ENCODE results near the gene CPT1C. TPM values are rescaled to one million over a fixed set of nuclear protein-coding genes. Genes with fewer than 3 reads are reported as not detected.
"Not testable (repeated sequence)": the region's sequence is repeated elsewhere in the genome, so short reads cannot be mapped to it uniquely, and the experiment has no call there.

The CPT1C gene
- total RNA-seq, 2 experiments from 2014 or later: 0.86 to 0.95 TPM

DNA sequence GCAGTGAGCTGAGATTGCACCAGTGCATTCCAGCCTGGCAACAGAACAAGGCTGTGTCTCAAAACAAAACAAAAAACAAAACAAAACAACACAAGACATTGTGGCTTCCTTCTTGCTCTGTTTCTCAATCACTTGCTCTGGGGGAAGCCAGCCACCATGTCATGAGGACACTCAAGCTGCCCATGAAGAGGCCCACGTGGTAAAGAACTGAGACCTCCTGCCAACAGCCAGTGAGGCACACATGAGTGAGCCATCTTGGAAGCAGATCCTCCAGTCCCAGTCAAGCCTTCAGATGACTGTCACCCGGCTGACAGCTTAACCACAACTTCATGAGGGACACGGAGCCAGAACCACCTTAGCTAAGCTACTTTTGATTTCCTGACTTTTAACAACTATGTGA lies 25.2 kb downstream of the CPT1C start:
- no peaks in the 10 kb centered on the region for H4K20me1 ChIP-seq (ENCODE audit: insufficient read depth, low read length)
- no peak overlapping the region for H3K4me3 ChIP-seq (ENCODE audit: low read depth, low read length, poor library complexity, severe bottlenecking)
- H3K4me1 ChIP-seq (ENCODE audit: insufficient read depth, low read length, poor library complexity, severe bottlenecking): peaks cover 9% of the 10 kb centered on the region
- no peak overlapping the region for H2AFZ ChIP-seq (ENCODE audit: low read length)
- no peaks in the 10 kb centered on the region for H3K36me3 ChIP-seq (ENCODE audit: insufficient read depth, low read length)
- intact Hi-C loops (cut with micrococcal nuclease; ENCODE audit: unreplicated experiment): no loop called here
- H3K4me2 ChIP-seq (ENCODE audit: low read length): no peak overlapping the region
- H3K27ac ChIP-seq (ENCODE audit: low read depth, low read length, poor library complexity, severe bottlenecking): no peak overlapping the region
- ChIA-PET CTCF (ENCODE audit: unreplicated experiment) (no interaction called here), POLR2A (interaction anchor here (0.8 kb wide), 1 partner anchor 37 kb away, joined by 3 read pairs; no protein-coding TSS in a partner anchor)
- no peaks in the 10 kb centered on the region for H3K79me2 ChIP-seq (ENCODE audit: insufficient read depth, low read depth, low read length)
- BruUV-seq (replicated peaks): no TSS peak
- no peak for DNase-seq (ENCODE audit: low spot score)
- TF ChIP-seq, protein P1, sequence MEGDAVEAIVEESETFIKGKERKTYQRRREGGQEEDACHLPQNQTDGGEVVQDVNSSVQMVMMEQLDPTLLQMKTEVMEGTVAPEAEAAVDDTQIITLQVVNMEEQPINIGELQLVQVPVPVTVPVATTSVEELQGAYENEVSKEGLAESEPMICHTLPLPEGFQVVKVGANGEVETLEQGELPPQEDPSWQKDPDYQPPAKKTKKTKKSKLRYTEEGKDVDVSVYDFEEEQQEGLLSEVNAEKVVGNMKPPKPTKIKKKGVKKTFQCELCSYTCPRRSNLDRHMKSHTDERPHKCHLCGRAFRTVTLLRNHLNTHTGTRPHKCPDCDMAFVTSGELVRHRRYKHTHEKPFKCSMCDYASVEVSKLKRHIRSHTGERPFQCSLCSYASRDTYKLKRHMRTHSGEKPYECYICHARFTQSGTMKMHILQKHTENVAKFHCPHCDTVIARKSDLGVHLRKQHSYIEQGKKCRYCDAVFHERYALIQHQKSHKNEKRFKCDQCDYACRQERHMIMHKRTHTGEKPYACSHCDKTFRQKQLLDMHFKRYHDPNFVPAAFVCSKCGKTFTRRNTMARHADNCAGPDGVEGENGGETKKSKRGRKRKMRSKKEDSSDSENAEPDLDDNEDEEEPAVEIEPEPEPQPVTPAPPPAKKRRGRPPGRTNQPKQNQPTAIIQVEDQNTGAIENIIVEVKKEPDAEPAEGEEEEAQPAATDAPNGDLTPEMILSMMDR (conservative IDR thresholded peaks at IDR 0.05; ENCODE audit: low read length): no peak
- no peak for TF ChIP-seq EZH2phosphoT487 (IDR thresholded peaks at IDR 0.05; ENCODE audit: borderline replicate concordance, low read depth, low read length)
- no peaks in the 10 kb centered on the region for H3K9me2 ChIP-seq (ENCODE audit: insufficient read depth, low read length)
- no peaks in the 10 kb centered on the region for H3K9me3 ChIP-seq (ENCODE audit: low read length)

DNA sequence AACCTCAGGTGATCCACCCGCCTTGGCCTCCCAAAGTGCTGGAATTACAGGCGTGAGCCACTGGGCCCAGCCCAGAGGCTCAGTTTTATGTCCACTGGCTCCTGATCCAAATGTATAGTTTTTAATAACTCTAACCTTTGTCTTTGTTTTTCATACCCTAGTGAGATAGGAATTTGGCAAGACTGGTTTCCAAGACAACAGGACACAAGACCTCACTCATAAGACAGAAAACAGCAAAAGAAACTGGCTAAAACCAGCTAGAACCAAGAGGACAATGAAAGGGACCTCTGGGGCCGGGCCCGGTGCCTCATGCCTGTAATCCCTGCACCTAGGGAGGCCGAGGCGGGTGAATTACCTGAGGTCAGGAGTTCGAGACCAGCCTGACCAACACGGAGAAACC lies 27.6 kb downstream of the CPT1C start:
- Histone ChIP-seq H3K27ac (ENCODE audit: low read depth, low read length, poor library complexity, severe bottlenecking) (no peak overlapping the region), H4K20me1 (ENCODE audit: insufficient read depth, low read length) (no peaks in the 10 kb centered on the region), H3K4me3 (ENCODE audit: low read depth, low read length, poor library complexity, severe bottlenecking) (no peak overlapping the region), H3K9me2 (ENCODE audit: insufficient read depth, low read length) (no peaks in the 10 kb centered on the region), H3K4me1 (ENCODE audit: insufficient read depth, low read length, poor library complexity, severe bottlenecking) (peaks cover 9% of the 10 kb centered on the region), H3K36me3 (ENCODE audit: insufficient read depth, low read length) (no peaks in the 10 kb centered on the region), H2AFZ (ENCODE audit: low read length) (no peak overlapping the region), H3K4me2 (ENCODE audit: low read length) (no peak overlapping the region), H3K9me3 (ENCODE audit: low read length) (no peaks in the 10 kb centered on the region), H3K79me2 (ENCODE audit: insufficient read depth, low read depth, low read length) (no peaks in the 10 kb centered on the region)
- no TSS peak for BruUV-seq (replicated peaks)
- no peak for DNase-seq (ENCODE audit: low spot score)
- TF ChIP-seq, protein P1 (conservative IDR thresholded peaks at IDR 0.05; ENCODE audit: low read length): no peak
- TF ChIP-seq EZH2phosphoT487 (IDR thresholded peaks at IDR 0.05; ENCODE audit: borderline replicate concordance, low read depth, low read length): no peak
- intact Hi-C loops (cut with micrococcal nuclease; ENCODE audit: unreplicated experiment): no loop called here
- POLR2A ChIA-PET: interaction anchor here (0.5 kb wide), 1 partner anchor 318 kb away, joined by 3 read pairs; no protein-coding TSS in a partner anchor
- CTCF ChIA-PET (ENCODE audit: unreplicated experiment): no interaction called here

DNA sequence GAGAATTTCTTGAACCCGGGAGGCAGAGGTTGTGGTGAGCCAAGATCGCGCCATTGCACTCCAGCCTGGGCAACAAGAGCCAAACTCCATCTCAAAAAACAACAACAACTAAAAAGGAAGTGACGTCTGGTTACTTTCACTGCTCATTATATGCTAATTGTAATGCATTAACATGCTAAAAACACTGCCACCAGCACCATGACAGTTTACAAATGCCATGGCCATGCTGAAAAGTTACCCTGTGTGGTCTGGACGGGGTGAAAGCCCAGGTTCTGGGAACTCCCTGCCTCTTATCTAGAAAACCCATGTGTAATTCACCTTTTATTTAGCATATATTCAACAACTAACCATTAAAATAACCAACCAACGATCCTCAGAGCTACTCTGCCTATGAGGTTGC lies 28.1 kb downstream of the CPT1C start:
- H3K4me1 ChIP-seq (ENCODE audit: insufficient read depth, low read length, poor library complexity, severe bottlenecking): peaks cover 9% of the 10 kb centered on the region
- H3K36me3 ChIP-seq (ENCODE audit: insufficient read depth, low read length): no peaks in the 10 kb centered on the region
- TF ChIP-seq, protein P1 (conservative IDR thresholded peaks at IDR 0.05; ENCODE audit: low read length): no peak
- TF ChIP-seq EZH2phosphoT487 (IDR thresholded peaks at IDR 0.05; ENCODE audit: borderline replicate concordance, low read depth, low read length): no peak
- no peaks in the 10 kb centered on the region for H3K9me2 ChIP-seq (ENCODE audit: insufficient read depth, low read length)
- intact Hi-C loops (cut with micrococcal nuclease; ENCODE audit: unreplicated experiment): no loop called here
- H3K4me3 ChIP-seq (ENCODE audit: low read depth, low read length, poor library complexity, severe bottlenecking): no peak overlapping the region
- no TSS peak for BruUV-seq (replicated peaks)
- CTCF ChIA-PET (ENCODE audit: unreplicated experiment): no interaction called here
- no peaks in the 10 kb centered on the region for H3K9me3 ChIP-seq (ENCODE audit: low read length)
- no peaks in the 10 kb centered on the region for H3K79me2 ChIP-seq (ENCODE audit: insufficient read depth, low read depth, low read length)
- no peak overlapping the region for H2AFZ ChIP-seq (ENCODE audit: low read length)
- DNase-seq (ENCODE audit: low spot score): no peak
- no peak overlapping the region for H3K4me2 ChIP-seq (ENCODE audit: low read length)
- H3K27ac ChIP-seq (ENCODE audit: low read depth, low read length, poor library complexity, severe bottlenecking): no peak overlapping the region
- H4K20me1 ChIP-seq (ENCODE audit: insufficient read depth, low read length): no peaks in the 10 kb centered on the region
- POLR2A ChIA-PET: no interaction called here

DNA sequence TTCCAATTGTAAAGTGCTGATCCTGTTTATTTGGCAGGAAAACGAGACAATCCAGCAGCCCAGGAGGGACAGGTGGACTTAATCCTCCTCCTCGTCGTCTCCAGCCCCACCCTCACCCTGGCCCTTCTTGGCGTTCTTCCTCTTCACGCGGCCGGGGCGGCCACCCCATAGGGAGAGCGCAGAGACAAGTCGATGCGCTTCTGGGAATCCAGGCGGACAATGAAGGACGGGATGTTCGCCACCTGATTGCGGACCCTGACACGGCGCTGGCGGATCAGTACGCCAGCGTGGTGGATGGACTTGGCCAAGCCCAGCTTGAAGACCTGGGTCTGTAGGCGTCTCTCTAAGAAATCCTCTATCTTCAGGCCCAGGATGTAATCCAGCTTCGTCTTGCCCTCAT lies 28.5 kb downstream of the CPT1C start:
- BruUV-seq (replicated peaks); H3K36me3 ChIP-seq (ENCODE audit: insufficient read depth, low read length); H3K4me3 ChIP-seq (ENCODE audit: low read depth, low read length, poor library complexity, severe bottlenecking); intact Hi-C loops (cut with micrococcal nuclease; ENCODE audit: unreplicated experiment); H3K4me1 ChIP-seq (ENCODE audit: insufficient read depth, low read length, poor library complexity, severe bottlenecking); H2AFZ ChIP-seq (ENCODE audit: low read length); H3K9me3 ChIP-seq (ENCODE audit: low read length); H3K79me2 ChIP-seq (ENCODE audit: insufficient read depth, low read depth, low read length); CTCF ChIA-PET (ENCODE audit: unreplicated experiment); H3K9me2 ChIP-seq (ENCODE audit: insufficient read depth, low read length); H3K27ac ChIP-seq (ENCODE audit: low read depth, low read length, poor library complexity, severe bottlenecking); DNase-seq (ENCODE audit: low spot score); H3K4me2 ChIP-seq (ENCODE audit: low read length); H4K20me1 ChIP-seq (ENCODE audit: insufficient read depth, low read length): not testable (repeated sequence)
- POLR2A ChIA-PET: interaction anchor here (0.7 kb wide), 1 partner anchor 40 kb away, joined by 4 read pairs; no protein-coding TSS in a partner anchor

Measured in OCI-LY7 (cell line).